DMS153 (cell line): ENCODE data around the gene AMZ1.
"Not testable (repeated sequence)": the region's sequence is repeated elsewhere in the genome, so short reads cannot be mapped to it uniquely, and the experiment has no call there.

Source experiments
- DNase-seq: peaks from one replicate; lab custom pipeline; 2025; lab: John Stamatoyannopoulos, UW

AMZ1 gene

DNA sequence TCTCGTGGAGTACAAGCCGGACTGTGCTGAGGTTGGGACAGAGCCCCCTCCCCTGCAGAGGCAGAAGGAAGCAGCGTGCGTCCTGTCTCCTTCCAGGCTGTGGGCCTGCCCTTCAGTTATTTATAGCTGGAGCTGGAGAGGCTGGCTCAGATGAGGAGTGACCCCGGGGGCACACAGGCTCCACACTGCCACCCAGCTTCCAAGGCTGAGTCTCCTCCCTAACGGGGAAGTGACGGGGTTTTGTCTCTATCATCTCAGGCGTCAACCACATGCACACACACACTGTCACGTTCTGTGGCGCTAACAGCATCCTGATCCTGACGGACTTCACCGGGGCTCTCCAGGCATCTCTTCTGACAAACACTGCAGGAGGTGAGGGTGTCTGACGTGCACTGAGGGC lies 25.4 kb downstream of the AMZ1 start:
- peak; percentile 32 for DNase-seq

DNA sequence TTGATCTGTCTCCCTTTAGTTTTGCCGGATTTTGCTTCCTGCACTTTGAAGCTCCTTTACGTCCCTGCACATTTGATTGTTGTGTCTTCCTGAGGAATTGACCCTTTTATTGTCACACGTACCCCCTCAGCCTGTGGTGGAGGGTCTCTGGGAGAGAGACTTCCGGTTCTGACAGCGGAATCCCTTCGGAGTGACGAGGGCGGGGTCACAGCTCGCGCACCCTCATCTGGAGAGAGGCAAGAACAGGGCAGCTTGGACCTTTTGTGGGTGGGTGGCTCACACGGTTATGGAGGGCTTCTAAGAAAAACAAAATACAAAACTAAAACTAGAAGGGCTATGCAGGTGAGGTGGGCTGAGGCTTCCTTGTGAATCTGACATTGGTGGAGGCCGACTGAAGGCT lies 26.0 kb downstream of the AMZ1 start:
- no peak for DNase-seq

DNA sequence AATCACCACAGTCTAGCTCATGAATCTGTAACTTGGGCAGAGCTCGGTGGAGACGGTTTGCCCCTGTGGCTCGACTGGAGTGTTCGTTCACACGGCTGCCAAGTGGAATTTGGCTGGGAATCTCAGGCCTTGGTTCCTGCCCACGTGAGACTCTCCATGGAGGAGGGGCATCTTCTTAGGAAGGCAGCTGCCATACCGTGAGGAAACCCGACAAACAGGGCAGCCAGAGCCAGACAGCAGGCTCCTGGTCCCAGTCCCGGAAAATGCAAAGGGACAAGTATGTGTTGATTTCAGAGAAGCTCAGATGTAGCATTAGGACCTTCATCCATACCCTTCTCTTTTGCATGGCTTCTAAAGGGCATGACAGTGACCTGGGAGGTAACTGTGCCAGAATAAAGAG lies 26.6 kb downstream of the AMZ1 start:
- no peak for DNase-seq

DNA sequence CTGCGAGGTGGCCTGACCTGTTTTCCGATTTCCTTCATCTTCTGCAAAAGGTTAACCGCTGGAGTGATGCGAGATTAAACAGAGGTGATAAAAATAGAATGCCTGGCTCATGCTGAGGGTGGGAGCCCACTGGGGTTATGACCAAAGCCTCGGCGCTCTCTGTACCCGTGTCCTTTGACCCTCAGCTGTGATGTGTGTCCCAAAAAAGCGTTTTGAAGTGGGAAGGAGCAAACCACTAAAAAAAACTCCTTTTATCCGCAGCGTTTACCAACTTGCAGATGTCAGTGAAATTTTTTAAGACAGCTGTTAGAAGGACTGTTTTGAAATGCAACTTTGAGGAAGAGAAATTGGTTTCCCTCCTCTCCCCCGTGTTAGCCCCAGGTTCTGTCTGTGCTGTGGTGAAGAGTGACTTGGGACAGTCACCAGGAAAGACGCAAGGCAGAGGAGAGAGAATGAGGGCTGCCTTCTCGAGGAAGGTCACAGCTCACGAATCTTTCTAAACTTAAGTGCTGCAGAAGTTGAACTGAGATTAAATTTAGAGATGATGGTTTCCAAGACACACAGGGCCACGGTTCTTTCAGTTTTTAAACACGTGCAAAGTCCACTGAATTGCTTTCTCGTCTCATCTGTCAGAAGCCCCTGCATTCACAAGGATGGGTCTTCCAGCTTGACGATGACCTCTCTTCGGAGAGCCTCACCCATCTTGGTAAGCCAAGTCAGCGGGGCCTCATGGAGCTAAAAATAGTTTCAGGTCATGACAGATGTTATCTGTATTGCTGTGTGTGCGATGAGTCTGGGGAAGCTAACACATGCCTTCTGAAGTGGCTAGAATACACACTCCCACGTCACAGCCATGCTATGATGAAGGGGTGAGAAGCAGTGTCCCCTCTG lies 27.6 kb downstream of the AMZ1 start:
- no peak for DNase-seq

DNA sequence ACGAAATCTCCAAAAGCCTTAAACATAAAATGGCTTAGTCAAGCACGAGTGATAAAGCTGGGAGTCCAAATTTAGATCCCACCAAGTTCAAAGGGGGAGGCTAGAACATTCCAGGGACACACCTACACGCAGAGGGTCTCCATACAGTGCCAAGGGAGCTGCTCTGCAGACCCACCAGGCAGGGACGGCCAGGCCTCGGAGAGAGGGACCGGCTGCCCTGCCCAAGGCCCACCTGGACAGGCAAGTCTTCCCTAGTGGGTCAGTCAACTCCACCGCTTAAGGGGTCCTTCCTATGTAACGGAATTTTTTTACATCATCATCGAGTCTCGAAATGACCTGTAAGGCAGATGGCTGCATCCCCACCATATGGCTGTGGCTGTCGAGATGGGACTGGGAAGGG lies 28.5 kb downstream of the AMZ1 start:
- no peak for DNase-seq

DNA sequence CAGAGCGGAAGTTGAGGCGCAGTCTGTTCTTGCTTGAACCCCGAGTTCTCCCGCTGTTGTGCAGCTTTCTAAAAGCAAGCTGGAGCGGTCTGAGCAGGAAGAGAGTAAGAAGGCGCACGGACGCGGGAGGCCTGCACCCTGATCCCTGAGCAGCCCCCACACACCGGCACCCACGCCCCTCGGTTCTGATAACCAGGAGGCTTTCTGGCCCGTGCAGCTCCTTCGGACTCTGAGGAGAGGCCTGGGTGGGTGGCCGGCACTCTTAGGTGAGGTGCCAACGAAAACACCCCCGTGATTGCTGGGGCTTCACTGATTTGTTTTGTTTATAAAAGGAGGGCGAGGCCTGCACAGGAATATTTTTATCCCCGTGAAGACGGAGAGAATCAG lies 28.9 kb downstream of the AMZ1 start:
- no peak for DNase-seq

DNA sequence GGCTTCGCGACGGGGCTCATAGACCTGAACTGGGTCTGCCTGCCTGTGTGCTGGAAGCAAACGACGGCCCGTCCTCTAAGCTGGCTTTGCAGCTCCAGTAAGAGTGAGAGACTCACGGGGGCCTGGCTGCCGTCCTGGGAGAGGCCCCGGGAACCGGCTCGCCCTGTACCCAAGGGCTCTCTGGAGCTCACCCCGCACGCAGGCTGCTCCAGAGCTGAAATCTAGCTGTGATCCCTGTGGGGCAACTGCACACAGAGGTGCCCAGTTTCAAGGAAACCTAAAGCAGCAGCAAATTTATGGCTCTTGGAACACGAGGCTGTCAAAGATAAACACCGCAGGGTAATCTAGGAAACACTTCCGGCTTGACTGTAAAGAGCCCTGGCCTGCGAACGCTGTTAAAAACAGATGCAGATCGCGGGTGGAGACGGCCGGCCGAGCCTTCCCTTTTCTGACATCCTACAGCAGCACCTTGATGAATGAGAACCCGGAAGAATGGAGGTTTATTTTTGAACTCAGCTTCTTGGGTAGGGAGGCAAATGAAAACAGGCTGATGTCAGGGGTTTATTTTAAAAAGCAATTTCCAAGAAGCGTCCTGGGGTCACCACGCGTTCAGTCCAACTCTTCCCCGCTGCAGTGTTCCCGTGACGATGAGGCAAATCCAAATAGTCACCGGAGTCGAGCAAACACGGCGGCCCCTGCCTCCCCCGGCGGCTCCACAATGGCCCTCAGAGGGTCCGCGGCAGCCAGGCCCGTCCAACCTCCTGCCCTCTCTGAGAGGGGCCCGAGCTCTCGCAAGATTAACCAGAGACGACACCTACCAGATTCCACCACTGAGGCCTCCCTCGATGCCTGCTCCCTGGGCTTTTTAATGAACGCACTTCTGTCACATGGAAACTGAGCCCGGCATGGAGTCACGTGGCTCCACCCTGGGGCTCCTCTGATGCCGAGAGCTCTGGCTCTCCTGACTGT lies 29.6 kb downstream of the AMZ1 start:
- DNase-seq, result peak; percentile 96

DNA sequence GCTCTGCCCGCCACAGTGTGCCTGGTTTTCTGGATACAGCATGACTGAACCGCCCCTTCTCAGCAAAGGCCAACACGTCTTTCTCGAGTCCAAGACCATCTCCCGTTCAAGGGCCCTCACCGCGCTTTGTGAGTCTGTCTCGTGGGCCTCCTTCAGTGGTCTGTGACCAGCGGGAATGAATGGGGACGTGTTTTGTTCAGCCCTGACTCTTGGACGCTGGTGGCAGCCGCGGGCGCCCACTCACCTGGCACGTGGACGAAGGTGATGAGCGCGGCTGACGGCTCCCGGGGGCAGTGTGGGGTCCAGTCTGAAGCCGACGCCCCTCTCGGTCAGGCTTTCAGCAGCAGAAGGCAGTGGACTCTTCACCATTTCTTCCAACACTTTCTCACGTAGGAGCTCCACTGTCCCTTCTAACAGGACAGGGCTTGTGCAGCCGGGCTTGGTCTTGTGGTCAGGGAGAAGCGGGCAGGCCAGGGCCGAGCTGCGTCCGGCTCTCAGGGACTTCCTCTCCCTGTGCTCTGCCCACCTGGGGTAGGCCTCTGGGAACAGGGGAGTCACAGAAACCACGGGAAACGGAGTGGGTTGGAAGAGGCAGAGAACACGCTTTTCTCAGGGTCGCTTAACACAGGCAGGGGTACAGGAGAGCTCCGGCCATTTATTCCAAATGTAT lies 30.4 kb downstream of the AMZ1 start:
- DNase-seq, result no peak

DNA sequence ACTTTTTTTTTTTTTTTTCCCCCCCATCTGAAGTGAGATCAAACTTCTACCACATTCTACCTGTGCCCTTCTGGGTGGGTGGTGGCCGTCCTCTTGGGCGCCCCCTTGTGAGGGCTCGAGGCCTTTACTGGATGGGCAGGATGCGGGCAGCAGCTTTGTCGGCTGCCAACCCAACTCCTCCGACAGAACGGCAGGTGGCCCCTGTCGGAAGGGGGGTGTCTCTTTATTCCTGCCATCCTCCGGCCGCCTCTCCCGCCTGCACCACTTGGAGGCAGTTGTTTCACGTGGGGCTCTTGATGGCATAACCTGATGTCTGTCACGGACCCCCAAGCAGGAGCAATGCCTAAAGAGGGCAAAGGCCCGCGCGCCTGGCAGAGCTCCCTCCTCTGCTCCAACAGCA lies 31.0 kb downstream of the AMZ1 start:
- DNase-seq, result peak; percentile 73

DNA sequence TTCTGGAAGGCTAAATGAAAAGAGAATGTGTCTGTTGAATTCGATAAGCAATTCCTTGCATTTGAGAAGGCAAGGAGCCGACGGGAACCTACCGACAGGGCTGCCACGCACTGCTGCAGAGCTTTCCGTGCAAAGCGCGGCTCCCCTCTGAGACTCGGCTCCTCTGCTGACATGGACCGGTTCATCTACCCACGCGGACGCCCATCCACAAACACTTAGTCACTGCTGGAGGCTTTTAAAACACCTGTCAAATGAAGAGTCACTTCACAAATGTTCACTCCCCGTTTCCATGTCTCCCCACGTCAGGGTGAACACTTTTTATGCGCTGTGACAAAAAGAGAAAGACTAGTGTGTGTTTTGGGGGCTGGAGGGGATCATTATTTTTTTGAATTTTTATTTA lies 32.0 kb downstream of the AMZ1 start:
- DNase-seq, result no peak

DNA sequence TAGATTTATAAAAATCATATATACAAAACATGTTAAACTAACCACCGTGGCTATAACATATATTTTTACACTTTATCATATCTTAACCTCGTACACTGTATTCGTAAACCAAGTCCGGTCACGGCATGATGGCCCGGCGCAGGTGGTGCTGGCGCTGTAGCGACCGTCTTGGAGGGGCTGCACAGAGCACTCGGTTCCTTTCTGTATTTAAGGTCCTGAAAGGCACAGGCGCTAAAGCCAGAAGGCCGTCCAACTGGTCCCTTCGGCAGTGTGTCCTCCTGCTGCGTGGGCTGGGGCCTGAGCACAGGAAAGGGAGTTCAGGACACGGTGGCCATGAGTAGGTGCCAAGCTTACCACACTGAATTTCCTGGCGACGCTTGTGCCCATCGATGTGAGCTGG lies 33.8 kb downstream of the AMZ1 start:
- DNase-seq, result no peak

DNA sequence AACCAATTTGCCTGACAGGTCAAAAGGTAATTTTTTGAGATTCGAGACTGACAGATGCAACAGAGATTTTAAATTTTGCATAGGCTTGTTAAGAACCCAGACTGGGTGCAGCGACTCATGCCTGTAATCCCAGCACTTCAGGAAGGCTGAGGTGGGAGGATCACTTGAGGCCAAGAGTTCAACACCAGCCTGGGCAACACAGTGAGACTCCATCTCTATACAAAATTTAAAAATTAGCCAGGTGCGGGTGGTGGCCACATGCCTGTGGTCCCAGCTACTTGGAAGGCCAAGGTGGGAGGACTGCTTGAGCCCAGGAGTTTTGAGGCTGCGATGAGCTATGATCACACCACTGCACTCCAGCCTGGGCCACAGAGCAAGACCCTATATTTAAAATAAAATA lies 34.6 kb downstream of the AMZ1 start:
- no peak for DNase-seq

DNA sequence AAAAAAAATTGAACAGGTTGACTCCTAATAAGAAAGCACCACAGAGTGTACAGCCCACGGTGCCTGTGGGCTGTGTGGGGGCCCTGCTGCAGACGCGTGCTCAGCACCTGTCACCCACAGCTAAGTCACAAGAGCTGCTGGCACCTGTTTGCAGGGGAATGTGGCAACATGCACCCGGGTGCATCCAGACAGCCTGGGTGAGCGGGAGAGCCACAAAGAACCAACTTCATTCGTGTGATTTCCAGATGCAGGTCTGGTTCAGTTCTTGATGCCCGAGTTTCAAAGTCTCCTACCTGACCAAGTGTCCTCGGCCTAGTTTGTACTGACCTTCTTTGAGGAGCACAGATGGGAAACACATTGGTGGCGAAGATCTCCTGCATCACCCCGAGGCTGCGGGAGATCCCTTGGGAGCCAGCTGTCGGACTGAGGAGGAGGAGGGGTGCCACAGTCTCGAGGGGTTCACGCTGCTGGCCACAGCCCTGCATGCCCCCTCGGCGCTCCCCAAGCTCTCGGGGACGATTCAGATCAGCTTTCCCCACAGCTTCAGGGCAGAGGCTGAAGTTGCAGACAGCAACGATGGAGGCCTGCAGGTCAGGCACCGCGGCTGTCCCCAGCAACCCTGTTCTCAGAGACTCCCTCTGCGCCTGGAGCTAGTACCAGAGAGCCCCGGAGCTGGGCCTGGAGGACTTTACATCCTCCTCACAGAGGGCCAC lies 35.3 kb downstream of the AMZ1 start:
- DNase-seq, result no peak

DNA sequence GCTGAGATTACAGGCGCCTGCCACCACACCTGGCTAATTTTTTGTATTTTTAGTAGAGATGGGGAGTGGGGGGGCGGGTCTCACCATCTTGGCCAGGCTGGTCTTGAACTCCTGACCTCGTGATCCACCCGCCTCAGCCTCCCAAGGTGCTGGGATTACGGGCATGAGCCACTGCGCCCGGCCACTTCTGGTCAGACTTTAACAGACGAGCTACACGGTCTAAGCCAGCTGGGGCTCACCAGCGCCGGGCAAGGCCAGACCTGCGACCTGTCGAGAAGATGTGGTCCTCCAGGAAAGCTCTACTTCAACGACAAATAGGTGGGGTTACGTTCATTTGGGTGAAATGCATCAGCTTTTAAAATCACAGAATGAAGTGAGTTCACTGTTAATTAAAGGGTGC lies 36.0 kb downstream of the AMZ1 start:
- not testable (repeated sequence) for DNase-seq

DNA sequence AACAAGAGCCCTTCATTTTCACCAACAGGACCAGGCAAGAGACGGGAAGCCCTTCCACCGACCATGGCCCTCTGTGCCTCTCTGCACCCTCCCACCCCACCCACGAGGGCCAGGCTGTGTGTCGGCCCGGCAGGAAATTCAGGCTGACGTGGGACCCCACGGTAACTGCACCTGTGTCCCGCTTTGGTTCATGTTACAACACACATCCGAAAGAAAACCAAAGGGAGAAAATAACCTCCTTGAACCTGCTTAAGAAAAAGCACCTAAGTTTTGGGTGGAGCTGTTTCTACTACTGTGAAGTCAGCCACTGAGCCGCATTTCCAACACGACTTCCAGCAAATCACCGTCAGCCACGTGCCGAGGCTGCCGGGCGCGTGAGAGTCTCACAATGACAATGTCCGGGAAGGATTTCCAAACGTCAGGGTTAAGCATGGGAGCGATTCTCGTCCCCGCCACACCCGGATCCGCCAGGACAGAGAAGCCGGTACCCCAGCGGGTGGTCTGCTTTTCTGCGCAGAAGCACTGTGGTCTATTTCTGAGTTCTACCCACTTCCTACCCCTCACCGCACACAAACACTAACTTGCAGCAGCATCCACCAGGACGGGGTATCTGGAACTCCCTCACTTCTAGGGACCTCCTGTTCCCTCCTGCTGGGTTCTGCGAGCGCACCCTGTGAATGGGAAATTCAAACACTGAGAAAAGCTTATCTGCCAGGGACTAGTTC lies 36.6 kb downstream of the AMZ1 start:
- DNase-seq, result no peak

DNA sequence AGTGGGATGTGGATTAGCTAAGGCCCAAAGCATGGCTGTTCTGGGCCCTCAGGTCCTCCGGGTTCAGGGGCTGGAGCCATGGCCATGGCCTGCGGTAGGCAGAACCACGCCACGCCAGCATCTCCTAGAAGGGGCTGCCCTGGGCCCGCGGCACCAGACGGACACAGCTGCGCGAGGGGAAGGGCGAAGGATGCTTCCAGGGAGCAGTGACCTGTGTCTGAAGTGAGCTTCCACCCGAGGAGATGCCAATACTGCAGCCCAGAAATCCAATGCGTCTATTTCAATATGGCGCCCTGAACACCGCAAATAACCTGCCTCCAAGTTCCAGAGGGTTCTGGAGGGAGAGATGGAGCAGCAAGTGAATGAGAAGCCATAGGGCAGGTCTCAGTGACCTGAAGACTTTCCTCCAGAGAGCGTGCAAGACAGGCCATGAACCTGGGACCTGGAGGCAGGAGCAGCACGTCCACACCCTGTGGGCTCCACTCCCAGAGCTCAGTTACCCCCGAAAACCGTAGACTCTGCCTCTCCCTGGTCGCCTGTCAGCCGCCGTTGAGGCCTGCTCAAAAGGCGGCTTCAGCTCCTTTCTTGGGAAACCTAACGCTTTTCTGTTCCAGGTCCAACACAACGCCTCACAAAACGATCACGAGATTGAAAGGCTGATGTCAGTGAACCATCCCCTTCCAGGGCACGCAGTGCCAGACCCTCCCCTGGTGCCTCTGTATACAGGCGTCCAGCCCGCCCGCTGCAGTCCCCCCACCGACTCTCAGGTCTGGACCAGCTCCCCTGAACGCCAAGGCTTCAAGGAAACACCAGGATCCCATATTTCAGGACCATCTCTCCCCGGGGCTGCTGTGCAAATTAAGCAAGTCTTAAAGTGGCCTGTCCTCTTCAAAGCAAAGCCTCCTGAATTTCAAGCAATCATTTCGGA lies 37.4 kb downstream of the AMZ1 start:
- DNase-seq, result no peak

DNA sequence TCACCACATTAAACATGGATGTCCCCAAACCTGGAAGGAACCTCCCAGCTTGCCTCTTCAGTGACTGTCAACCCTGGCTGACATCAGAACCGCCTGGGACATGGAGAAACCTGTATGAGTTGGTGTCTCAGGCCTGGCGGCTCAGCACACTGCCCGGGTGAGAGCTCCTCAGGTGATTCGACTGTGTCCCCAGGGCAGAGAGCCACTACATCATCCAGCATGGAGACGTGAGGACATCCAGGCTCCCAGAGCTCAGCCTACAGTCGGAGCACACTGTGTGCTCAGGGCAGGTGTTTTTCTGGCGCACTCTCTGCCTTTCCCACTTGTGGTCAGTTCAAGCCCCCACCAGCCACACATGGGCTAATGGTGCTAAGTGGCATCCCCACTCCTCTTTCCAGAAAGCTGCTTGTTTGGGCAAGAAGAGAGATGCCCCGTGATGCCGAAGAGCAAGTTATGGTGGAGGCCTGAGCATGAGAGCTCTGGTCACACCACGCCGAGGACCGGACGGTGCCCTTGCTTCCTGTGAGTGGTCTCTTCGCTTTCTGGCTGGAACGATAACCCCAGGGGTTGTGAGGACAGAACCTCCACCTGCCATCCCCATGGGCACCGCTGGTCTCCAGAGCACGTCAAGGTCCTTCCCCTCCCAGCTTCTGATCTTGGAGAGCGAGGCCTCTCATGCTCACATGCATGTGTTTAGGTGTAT lies 38.5 kb downstream of the AMZ1 start:
- DNase-seq, result no peak

DNA sequence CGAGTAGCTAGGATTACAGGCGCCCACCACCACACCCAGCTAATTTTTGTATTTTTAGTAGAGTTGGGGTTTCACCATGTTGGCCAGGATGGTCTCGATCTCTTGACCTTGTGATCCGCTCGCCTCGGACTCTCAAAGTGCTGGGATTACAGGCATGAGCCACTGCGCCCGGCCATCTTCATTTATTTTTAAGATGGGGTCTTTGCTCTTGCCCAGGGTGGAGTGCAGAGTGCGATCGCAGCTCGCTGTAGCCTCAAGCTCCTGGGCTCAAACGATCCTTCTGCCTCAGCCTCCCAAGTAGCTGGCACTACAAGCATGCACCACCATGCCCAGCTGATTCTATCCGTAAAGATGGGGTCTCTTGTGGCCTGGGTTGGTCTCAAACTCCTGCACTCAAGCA lies 39.2 kb downstream of the AMZ1 start:
- DNase-seq, result not testable (repeated sequence)

DNA sequence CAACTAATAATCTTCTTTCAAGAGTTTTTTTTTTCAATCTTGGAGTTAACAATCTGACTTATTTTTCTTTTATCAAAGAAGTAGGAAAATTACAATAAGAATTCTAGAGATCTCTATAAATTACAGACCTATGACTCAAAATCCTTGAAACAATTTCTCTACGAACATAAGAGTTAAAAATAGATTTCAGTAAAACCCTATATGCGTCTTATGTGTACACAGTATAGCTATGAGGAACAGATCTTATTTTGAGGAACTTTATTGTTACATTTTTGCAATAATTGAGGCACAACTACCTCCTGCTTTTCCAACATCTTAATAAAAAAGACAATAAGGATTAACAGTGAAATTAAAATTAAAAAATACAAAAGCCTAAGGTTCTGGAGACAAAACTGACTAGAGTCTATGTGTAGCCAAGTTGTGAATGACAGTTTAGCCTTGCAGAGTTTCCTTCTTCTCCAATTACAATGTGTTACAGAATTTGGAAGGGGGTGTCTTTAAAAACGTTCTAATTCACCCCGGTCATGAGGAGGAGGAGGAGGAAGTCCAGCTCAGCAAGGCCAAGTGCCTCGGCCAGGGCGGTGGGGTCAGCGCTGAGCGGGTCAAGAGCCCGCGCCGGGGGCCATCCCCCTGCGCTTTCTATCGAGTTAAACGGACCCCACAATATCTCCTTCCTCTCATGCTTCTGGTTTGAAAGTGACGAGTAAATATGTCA lies 40.5 kb downstream of the AMZ1 start:
- DNase-seq, result no peak
